Measurements from ENCODE around the gene SOX13. TPM values are rescaled to one million over a fixed set of nuclear protein-coding genes. Genes with fewer than 3 reads are reported as not detected.

The SOX13 gene
- total RNA-seq, 1 experiment from 2014 or later = 4.4 TPM

DNA sequence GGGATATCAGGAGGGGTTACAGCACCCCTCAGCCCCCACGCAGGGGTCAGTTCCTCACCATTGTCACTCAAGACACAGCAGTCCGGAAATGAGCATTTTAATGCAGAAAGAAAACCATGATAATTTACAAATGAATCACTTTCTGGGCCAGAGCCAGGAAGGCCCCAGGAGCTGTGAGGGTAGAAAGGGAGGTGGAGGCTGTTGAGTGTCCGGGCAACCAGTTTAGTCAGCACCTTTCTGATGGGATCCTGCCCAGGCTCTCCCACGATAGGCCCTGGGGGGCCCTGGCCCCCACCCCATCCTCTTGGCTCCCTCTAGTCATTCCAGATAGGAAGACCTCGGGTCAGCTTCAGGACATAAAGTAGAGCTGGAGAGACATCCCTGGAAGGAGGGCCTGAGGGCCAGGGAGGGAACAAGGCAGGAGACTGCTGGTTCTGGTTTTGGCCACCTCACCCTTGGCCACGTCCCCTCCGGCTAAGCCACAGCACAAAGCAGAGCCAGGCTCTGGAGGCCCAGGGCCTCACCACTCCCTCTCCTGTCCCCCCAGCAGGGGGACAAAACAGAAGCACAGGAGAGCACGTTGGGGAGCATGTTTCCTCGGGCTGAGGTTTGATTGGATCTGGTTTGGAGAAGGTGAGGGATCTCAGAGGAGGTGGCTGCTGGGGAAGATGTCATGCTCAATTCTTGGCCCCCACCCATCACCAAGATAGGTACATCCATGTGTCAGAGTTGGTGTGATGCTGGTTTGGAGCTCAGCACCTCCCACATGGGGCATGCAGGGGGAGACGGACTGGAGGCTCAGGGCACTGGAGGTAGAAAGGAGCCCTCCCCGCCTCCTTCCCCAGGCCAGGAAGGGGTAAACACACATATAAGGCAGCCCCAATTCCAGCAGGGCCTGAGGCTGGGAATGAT is 58.3 kb downstream of the SOX13 start:
- peak; percentile 95 for DNase-seq (ENCODE audit: low read depth)

DNA sequence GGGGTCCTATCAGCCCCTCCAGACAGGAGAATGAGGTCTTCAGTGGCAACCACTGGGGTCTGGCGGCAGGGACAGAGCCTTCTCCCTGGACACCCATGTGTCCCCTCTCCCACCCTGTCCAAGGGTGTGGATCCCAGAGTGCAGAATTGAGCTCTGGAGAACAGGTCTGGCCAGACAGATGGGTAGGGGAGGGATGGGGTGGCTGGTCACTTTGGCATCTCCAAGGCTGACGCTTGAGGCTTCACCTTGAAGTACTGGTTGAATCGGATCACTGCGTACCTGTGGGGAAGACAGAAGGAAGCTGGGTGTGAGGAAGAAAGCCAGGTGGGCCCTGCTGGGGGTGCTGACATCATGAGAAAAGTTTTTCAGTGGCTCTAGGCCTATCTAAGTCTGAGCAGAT is 59.1 kb downstream of the SOX13 start:
- DNase-seq (ENCODE audit: low read depth) = no peak

DNA sequence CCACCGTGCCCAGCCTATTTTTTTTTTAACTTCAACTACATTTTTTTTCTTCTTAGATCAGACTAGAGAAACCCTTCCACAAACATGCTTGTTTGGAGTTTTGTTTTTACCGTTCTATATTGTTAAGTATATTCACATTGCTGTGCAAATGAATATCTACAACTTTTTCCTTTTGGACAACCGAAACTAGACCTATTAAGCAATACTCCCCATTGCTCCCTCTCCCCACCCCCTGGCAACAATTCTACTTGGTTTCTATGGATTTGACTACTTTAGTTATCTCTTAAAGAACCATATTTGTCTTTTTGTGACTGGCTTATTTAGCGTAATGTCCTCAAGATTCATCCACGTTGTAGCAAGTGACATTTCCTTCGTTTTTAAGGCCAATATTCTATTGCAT is 59.8 kb downstream of the SOX13 start:
- DNase-seq (ENCODE audit: low read depth) = no peak

DNA sequence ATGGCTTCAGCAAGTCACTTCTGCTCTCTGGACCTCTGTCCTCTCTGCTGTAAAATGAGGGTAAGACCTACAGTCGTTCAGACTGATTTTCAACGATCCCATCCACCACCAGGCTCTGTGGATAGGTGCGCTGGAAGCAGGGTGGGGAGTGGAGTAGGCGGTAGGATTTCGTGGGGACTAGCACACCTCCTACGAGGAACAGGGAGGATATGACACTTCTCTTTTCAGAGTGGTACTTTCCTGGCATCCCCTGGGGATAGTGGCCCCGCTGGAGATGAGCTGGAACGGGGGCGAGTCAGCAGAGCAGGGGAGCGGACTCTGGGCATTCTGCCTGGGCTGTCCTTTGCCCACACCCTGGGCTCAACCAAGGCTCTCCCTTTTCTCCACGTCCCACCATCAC is 61.2 kb downstream of the SOX13 start:
- peak; percentile 16 for DNase-seq (ENCODE audit: low read depth)

DNA sequence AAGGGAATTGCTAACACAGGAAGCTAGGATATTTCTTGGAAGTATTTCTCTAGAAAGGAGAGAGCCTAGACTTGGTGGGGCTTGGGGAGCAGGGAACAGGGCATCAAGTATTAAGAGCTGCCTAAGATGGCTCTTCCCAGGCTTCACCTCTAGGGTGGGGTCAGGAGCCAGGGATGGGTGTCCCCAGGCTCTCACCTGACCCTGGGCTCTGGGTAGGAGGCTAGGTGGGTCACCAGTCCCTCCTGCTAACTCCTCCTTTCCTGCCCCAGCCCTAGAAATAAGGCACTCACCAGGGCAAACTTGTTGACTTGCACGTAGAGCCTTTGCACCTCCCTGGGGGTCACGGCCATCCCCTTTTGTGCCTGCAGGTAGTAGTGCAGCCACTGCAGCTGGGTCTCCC is 63.9 kb downstream of the SOX13 start:
- no peak for DNase-seq (ENCODE audit: low read depth)

DNA sequence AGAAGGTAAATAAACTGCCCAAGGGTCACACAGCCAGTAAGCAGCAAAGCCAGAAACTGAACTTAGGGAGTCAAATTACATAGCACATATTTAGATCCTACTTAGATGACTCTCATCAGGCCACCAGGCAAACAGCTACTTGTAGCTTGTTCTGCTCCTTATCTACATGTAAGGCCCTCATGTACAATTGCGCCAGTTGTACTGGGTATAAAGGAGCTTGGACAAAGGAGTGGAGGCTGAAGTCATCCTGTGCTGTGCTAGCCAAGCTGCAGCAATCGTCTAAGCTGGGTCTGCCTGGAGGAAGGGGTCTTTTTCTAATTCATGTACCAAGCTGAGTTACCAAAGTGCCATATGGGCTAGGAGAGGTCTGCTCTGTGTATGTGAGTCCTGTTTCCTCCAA is 66.2 kb downstream of the SOX13 start:
- no peak for DNase-seq (ENCODE audit: low read depth)

DNA sequence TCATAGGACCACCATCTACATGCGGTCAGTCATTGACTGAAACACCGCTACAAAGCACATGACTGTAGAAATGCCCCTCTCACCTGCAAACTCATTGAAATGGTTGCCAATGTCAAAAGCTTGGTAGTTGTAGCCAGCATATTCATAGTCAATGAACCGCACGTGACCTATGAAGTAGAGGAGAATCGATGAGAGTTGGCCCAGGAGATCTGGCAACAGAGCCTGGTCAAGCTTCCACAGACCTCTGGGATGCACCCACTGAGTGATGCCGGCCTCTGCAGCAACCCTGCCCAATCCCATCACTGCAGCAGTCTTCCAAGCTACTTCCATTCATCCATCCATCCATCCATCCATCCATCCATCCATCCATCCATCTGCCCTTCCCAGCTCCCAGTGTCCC is 67.0 kb downstream of the SOX13 start:
- no peak for DNase-seq (ENCODE audit: low read depth)

DNA sequence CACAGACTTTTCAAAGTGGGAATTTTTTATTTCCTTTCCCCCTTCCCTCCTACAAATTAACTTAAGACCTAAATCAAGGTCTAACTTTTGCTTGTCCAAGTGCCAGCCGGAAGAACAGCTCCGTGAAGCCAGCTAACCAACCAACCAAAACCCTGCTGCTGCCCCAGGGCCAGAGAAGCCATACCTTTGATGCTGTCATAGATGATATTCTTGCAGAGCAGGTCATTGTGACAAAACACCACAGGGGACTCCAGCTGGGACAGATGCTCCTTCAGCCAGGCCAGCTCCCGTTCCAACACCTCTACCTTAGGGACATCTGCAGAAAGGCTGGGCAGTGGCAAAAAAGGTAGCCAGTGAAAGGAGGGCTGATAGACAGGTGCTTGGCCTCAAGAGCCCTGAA is 68.2 kb downstream of the SOX13 start:
- DNase-seq (ENCODE audit: low read depth) = no peak

DNA sequence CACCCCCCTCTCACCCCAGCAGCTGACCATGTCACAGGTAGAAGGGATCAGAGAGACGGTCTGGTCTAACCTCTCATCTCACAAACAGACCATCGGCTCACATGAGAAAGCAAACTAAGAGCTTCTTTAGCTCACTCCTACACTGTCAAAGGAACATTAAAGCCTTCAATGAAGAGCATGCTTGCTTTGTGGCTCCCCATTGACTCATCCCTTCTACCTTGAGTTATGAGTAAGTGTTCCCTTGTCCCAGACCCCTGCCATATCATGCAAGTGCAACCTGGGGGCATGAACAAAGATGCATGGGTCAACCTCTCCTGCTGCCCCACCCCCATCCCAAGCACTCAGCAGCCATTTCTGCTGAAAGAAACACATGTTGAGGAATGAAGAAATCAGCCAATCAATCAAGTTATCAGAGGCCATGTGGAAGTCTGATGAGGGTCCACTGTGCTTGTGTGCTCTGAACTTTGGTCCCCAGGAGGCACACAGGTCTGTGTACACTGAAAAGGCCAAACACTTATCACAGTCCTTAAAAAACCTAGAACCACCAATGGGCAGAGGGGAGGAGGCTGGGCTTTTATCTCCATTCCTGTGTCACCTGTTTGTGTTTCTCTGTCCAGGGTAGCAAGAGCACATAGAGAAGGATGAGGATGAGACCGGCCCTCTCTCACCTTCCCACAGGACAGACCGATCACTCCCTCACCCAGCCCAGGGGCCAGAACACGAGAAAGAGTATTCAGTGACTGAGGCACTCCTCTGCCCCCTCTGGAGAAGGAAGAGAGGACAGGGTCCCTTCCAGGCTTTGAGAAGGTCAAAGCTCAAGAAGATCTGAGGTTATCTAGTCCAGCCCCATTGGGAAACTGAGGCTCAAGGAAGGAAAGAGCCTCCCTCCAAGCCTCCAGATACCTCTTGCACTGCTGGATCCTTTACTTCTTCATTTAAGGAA is 69.4 kb downstream of the SOX13 start:
- DNase-seq (ENCODE audit: low read depth) = no peak

DNA sequence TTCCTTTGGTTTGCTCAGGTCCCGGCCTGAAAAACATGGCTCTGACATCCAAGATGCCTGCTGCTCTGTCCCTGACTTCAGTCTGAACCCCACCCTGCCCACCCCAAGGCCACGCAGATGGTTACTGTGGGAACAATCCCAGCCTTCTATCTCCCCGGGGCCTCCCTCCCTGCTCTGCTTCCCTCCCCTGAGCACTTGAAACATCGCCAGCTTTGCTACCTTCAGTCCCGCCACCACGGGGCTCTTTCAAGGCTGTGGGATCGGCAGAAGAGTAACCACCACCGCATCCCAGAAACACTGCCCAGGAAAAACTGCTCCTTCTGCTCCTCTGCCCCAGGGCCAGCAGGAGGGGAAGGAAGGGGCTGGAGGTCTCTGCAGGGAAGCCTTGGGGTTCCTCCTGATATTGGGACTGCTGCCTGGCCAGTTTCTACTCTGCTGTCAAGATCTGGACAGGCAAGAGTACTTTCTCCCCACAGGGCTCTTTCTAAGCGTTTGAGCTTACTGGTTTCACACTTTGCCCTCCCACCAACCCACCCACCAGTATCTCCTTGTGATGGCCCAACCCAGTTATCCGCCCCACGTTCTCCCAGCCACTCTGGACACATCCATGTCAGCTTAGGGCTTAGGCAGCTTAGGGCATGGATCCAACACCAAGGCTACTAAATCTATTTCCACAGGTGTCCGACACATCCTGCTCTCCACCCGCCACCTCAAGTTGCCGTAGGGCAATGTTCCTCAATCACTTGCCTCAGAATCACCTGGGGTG is 70.5 kb downstream of the SOX13 start:
- no peak for DNase-seq (ENCODE audit: low read depth)

DNA sequence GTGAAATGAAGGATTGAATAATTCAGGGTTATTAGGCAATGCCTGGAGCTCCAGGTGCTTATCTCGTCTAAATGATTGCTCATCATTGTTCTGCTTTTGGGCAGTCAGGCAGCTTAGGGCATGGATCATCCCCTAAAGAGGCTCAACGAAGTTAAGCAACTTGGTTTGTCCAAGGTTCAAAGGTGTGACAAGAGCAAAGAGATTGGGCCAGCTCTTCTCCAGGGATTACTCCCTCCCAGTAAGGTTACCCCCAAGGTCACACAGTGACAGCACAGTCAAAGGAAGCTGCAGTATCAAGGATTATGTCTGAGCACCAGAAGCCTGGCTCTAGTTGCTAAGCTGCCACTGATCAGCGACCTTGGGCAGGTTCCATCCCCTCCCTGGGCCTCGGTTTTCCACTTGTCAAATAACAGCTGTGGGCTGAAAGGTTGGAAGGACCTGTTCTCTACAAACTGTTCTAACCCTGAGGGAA is 72.2 kb downstream of the SOX13 start:
- no peak for DNase-seq (ENCODE audit: low read depth)

DNA sequence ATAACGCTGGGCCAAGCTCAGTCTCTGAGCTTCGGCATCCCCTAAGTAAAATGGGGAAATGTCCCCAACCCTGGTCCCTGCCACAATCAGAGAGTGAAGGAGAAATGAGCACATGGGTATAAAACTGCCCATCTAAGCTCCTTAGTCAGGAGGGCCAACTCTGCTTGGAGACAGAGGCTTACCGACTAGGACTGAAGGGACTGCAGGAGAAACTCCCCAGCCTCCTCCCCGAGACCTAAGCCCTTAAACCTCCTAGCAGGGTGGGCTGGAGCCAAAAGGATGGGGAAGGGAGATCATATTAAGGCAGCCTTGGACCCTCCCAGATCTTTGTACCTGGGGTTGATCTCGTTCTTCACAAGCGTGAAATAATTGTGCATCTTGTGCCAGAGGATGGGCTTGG is 73.4 kb downstream of the SOX13 start:
- no peak for DNase-seq (ENCODE audit: low read depth)

DNA sequence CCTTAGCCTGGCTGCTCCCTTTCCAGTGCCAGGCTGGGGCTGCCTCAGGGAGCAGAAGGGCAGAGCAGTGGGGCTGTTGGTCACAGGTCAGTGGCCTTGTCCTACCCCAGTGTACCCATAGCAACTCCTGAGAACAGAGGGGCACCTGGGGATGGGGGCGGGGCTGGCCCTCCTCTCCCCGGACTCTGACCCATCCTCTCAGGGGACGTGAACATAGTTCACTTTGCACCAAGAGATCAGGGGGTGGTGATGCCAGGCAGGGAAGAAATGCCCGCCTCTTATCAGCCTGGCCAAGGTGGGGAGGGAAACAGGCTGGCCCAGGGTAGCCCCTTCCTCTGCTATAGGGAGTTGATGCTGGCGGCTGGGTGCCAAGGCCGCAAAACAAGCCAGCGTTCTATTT is 74.0 kb downstream of the SOX13 start:
- no peak for DNase-seq (ENCODE audit: low read depth)

DNA sequence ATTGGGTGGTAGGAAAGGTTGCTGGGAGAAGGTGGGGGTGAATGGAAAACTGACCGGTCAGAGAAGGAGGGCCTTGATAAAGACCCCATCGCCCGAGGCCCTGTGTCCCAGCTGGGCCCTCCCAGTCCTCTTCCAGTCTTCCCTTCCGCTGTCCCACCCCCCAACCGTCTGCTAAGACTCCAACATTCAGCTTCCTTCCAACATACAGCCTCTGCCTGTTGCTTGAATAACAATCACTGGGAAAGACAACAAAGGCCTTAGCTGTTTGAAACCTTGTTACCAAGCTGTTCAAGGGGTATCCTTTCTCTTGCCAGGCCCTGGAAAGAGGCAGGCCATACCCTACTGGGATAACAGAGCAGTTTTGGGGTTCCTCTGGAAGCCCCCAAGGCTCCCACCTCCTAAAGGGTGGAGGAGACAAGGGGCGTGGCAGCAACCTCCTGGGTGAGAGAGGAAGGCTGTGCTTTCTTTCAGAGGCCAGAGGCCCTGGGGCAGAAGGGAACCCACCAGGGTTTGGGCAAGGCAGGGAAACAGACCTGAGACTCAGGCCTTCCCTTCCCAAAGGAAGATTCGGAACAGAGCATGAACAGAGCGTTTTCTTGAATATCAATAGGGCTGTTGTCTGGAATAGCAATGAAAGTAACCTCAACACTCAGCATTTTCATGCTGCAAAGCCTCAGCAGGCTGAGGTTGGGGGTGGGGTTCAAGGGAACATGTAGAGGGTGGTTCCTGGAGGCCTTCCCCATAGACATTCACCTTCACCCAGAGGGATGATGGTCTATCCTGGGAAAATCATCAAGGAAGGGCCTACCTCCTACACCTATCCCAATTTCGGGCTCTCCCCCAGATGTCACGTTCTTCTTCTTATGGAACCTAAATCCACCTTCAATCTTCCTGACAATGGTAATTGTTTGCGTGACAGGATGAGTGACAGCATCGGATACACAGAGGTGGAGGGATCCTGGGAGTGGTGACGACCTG is 74.8 kb downstream of the SOX13 start:
- DNase-seq (ENCODE audit: low read depth) = no peak

DNA sequence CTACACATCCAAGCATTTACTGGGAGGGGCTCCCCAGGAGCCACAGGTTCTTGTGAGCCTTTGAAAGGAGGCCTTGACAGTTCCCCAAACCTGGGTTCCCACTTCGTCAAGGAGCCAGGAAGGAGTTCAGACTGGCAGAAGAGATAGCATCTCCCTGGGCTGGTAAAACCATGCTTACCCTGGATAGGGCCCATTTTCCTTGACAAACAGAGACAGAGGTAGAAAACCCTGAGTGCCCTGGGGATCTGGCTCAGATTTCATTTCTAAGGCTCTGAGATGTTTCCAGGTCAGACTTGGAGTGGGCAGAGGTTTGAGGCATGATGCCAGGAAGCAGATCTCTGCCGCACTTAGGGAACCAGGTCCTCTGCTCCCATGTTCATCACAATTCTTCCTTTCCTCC is 76.2 kb downstream of the SOX13 start:
- DNase-seq (ENCODE audit: low read depth) = no peak

DNA sequence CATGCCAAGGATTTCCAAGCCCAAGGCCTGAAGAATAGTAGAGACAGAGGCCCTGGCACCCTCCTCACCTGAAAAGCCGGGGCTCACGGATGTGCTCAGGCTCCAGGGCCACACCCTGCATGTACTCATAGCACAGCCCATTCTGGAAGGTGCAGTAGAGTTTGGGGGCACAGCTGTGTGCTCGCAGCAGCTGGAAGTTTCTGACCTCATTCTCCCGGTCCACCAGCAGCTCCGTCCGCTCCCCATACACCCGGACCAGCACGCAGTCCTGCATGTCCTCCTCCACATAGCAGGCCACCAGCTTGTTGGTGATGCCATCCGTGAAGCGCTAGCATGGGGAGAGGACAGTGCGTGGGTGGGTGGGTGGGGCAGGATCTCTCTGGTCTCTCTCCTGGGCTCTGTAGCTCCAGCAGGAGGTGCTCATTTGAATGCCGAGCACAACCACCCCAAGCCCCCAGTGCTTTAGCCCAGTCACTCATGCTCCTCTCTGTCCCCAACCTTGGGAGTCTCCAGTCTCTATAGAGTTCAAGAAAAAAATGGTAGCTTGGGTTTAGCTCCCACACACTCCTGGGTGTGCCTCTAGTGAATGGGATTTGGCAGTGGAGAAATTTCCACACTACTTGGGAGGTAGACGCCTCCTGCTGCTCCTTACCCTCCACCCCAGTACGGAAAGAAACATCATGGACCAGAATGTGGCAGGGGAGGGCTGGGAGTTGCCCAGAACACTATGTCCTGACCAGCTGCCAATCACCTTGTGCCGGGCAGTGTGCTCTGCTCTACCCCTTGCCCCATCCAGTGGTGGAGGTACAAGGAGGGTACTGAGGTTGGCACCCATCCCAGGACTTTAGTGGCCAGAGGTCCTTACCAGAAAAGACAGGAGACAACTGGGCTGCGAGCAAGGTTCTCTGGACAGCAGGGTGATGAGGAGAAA is 77.0 kb downstream of the SOX13 start:
- DNase-seq (ENCODE audit: low read depth) = no peak

DNA sequence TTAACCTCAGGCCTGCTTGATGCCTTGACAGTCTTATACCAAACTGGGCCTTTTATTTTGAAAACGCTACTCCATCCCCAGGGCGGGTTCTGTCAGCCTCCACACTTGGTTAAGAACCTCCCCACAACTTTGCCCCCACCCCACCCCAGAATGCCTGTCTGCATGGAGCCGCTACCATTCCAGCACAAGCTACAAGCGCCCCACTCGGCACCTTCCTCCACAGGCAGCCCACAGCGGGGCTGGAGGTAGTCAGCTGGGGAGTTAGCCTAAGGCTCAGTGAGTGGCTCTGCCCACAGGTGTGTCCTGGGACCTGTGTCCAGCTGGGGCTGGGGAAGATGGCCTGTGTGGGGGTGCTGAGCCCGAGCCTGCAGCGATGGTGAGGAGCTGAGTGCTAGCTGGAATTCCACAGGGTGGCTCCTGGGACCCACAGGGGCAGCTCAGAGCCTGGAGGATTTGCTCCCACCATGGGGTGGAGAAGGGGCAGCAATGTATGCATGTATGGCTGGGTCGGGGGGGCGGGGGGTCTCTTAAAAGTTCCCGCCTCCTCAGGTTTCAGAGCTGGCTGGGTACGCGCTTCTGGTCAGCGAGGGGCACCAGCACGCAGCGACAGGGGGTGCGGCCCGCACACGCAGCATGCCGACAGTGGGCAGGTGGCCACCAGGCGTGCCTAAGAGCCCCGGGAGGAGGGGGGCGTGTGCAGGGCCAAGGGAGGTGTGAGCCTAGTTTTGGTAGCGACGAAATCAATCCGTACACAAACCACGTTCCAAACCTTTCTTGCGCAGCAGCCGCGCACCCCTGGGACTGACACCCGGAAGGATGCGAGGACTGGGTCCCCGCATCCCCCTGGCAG is 78.0 kb downstream of the SOX13 start:
- no peak for DNase-seq (ENCODE audit: low read depth)

DNA sequence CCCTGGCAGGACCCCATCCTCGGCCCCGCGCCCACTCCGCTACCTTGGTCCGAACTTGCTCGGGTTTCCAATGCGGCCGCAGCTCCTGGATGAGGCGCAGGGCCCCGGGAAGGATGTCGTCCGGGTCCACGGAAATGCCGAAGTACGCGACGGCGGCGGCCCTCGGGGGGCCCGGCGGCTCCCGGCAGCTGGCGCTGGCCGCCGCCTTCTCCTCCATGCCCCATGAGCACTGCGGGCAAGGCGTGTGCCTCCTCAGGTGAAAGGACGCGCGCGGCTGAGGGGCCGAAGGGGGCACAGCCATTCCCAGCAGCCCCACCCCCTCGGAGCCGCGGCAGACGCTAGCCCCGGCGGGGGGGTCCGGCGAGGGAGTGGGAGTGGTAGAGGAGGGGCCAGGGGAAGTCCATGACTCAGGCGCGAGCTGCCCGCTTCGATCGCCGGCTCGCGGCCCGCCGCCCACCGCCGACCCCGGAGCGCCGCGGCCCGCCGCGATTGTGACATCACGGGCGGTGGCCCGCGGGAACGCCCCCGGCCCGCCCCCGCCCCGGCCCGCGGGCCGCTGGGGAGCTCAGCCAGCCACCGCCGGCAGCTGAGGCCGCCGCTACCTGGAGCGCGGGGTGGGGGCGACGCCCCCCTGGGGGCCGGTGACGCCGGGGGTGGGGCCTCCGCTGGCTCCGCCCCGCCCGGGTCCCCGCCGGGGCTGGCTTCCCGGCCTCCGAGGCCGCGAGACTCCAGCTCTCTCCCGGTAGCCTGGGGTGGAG is 78.8 kb downstream of the SOX13 start, which contains the start of gene ETNK2:
TSS of gene ETNK2 (minus strand) at position 493 of the 758 bp plus-strand sequence. CDS start at position 301, 192 bp downstream.
- DNase-seq (ENCODE audit: low read depth) = peak; percentile 53

Data from RPMI7951 (cell line).